HG02973 (cell line): ENCODE measurements around the gene CXCL1.

ENCODE experiments used
- ATAC-seq: cut with Tn5 transposase; IDR thresholded peaks from one replicate; pipeline ENCODE4 v1.9.1; 2021; ENCODE audit warnings: moderate library complexity; ENCODE audit not compliant: unreplicated experiment

Gene CXCL1

GRCh38 chr4:73912191-73912590, 43.0 kb downstream of the CXCL1 start:
- ATAC-seq = no peak

DNA sequence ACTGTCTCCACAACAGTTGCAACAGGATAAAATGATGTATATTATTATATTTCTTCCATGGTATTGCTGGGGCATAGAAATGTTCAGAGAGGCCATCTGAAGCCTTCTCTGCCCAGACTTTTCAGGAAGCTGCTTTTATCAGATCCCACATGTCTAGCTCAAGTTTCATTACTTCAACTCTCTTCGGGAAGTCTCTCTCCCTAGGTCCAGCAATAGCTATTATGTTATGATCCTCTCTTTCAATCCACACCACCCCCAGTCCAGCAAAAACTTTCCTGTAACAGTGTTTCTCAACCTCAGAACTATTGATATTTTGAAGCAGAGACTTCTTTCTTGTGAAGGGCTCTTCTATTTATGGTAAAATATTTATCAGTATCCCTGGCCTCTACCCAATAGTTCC, 44.9 kb downstream of the CXCL1 start:
- ATAC-seq = no peak

DNA sequence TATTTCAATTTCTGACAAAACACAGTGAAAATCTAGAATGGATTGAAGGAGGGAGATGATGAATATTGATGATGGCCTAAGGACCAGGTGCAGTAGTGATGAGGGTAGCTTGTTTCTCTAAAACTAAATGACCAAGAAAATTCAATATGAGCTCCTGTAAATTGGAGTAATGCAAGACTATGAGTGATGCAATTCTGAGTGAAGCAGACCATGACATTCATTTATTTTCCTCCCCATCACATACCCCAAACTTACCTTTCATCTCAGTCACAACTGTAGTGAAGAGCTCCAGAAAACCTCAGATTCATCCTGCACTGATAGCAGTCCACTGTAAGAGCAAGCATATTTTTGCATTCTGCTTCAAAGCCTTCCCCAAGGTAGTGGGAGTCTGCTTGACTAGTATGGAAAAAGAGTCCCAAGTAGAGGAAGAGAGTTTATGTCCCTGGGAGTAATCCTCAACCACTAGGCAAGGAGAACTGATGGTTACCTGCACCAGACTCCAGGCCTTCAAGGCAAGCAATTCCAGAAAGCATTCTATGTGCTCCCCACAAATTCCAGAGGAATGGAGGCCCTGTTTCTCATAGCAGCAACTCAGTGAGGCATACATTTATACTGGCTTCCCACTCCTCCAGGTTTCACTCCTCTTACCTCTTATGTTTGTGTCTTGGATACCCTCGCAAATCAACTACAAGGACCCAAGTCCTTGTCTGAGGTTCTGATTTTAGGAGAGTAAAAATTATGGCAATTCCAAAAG, 47.2 kb downstream of the CXCL1 start:
- ATAC-seq = no peak

DNA sequence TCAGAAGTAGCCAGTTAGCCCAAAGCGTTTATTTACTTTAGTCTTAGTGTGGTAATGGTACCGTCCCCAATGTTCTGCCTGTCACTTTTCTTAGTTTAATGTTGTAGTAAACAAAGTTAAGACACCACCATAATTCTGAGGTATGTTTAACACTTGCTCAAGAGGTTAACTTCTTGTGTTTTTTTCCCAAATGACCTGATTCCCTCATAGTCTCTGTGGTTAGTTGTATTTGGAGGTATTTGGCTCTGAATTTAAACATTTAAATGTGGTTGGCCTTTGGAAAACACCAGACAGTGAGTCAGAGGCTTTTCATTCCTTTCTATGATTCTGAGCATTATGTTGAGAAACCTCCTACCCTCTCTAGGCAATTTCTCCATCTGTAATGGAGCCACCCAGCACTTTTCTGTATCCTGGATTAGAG, 47.9 kb downstream of the CXCL1 start:
- no peak for ATAC-seq

- no peak for ATAC-seq
These were observed 48.9 kb downstream of the CXCL1 start for GRCh38 chr4:73918058-73918457.

- no peak for ATAC-seq
These were observed 50.5 kb downstream of the CXCL1 start for GRCh38 chr4:73919691-73920090.
